C4-2B (cell line): ENCODE measurements around the gene TIAM2.
"Not testable (repeated sequence)": the region's sequence is repeated elsewhere in the genome, so short reads cannot be mapped to it uniquely, and the experiment has no call there.

Source experiments
- H3K27ac ChIP-seq: fragments of 450-650 bp; 2 replicates; pipeline ENCODE4 v1.5.1; 2017
- CTCF ChIP-seq: fragments of 450-650 bp; conservative IDR thresholded peaks from 2 replicates; pipeline ENCODE4 v1.5.1; 2017; ENCODE audit warnings: mild to moderate bottlenecking
- ZFX ChIP-seq: fragments of 450-650 bp; IDR thresholded peaks from 2 replicates; pipeline ENCODE4 v1.6.1; 2017

The TIAM2 gene

GRCh38 chr6:155215906-155216305 lies 220.8 kb downstream of the TIAM2 start:
- TF ChIP-seq ZFX: no peak
- no peak for TF ChIP-seq CTCF
- no peak overlapping the region for H3K27ac ChIP-seq

- TF ChIP-seq ZFX: no peak
- TF ChIP-seq CTCF: no peak
- H3K27ac ChIP-seq: no peak overlapping the region
Observed at GRCh38 chr6:155216312-155217046, 221.4 kb downstream of the TIAM2 start.

GRCh38 chr6:155218711-155219110 lies 223.6 kb downstream of the TIAM2 start:
- H3K27ac ChIP-seq: not testable (repeated sequence)

GRCh38 chr6:155219299-155219698 lies 224.2 kb downstream of the TIAM2 start:
- H3K27ac ChIP-seq: no peak overlapping the region
- TF ChIP-seq ZFX: no peak
- no peak for TF ChIP-seq CTCF

GRCh38 chr6:155219858-155220301 lies 224.8 kb downstream of the TIAM2 start:
- TF ChIP-seq CTCF (no peak), ZFX (no peak)
- no peak overlapping the region for H3K27ac ChIP-seq

GRCh38 chr6:155221086-155221485 lies 226.0 kb downstream of the TIAM2 start:
- no peak overlapping the region for H3K27ac ChIP-seq
- TF ChIP-seq CTCF (no peak), ZFX (no peak)

GRCh38 chr6:155222506-155222905 lies 227.4 kb downstream of the TIAM2 start:
- H3K27ac ChIP-seq: no peak overlapping the region
- no peak for TF ChIP-seq ZFX
- no peak for TF ChIP-seq CTCF
